ENCODE results near the gene CDH24. TPM values are rescaled to one million over a fixed set of nuclear protein-coding genes. Genes with fewer than 3 reads are reported as not detected.
A peak's percentile ranks its signal among the peaks of the same experiment; 100 is the strongest.

The CDH24 gene
- total and polyA plus RNA-seq, 2 of the 13 experiments (the other 11 are each of a cell fraction or from before 2014, with no cell fraction given), result 0.69 to 0.99 TPM

DNA sequence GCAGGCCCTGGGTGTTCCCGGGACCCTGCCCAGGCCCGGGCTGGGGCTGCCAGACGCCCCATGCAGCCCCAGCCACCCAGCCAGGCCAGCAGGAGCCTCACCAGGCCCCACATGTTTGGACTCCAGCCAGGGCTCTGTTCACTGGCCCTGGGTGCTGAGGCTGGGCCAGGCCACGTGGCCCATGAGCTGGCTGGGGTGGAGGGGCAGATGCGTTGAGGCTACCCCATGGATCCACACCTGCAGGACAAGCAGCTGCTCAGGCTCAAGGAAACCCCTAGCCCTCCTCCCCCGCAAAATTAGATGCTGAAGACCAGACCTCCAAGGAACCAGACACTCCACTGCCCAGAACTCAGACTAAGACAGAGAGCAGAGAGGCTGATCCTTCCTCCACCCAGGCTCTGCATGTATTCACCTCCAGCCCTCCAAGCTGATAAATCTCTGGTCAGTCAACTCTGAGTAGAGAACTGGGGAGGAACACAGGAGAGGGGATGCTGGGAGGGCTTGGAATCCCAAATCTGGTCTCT, 1.6 kb downstream of the CDH24 start (continued):
- TF ChIP-seq ZNF18 (CRISPR knock-in tag; IDR thresholded peaks at IDR 0.05; ENCODE audit: insufficient replicate concordance) (no peak), ZNF367 (CRISPR knock-in tag; IDR thresholded peaks at IDR 0.05; ENCODE audit: borderline replicate concordance) (no peak), ZNF614 (CRISPR knock-in tag; IDR thresholded peaks at IDR 0.05; ENCODE audit: borderline replicate concordance) (no peak), ZNF225 (CRISPR knock-in tag; IDR thresholded peaks at IDR 0.05) (no peak), ZSCAN29 (CRISPR knock-in tag; conservative IDR thresholded peaks at IDR 0.05) (0 out of 2 replicates have a peak, but pooled peaks have one; percentile 15), ZNF33B (CRISPR knock-in tag; IDR thresholded peaks at IDR 0.05) (0 out of 2 replicates have a peak, but pooled peaks have one; percentile 16), FIP1L1 (IDR thresholded peaks at IDR 0.05; ENCODE audit: borderline replicate concordance, insufficient read depth, low read depth, low read length) (peak; percentile 16; the same call in 1 of the 2 replicates), CHCHD3 (CRISPR knock-in tag; IDR thresholded peaks at IDR 0.05) (0 out of 2 replicates have a peak, but pooled peaks have one; percentile 4), ZNF616 (CRISPR knock-in tag; IDR thresholded peaks at IDR 0.05; ENCODE audit: low read depth) (0 out of 2 replicates have a peak, but pooled peaks have one; percentile 52), ARNTL (CRISPR knock-in tag; IDR thresholded peaks at IDR 0.05) (0 out of 2 replicates have a peak, but pooled peaks have one; percentile 42), MTERF4 (CRISPR knock-in tag; IDR thresholded peaks at IDR 0.05) (0 out of 2 replicates have a peak, but pooled peaks have one; percentile 84), ZNF709 (CRISPR knock-in tag; IDR thresholded peaks at IDR 0.05) (0 out of 2 replicates have a peak, but pooled peaks have one; percentile 69), KDM5B (CRISPR knock-in tag; IDR thresholded peaks at IDR 0.05; ENCODE audit: borderline replicate concordance) (peak; percentile 8; the same call in 1 of the 2 replicates), HHEX (CRISPR knock-in tag; IDR thresholded peaks at IDR 0.05) (no peak), ZNF576 (CRISPR knock-in tag; IDR thresholded peaks at IDR 0.05) (no peak), TEAD3 (CRISPR knock-in tag; optimal IDR thresholded peaks at IDR 0.05; ENCODE audit: borderline replicate concordance) (peak; percentile 16), ZNF891 (CRISPR knock-in tag; IDR thresholded peaks at IDR 0.05) (0 out of 2 replicates have a peak, but pooled peaks have one; percentile 25), ZNF7 (CRISPR knock-in tag; IDR thresholded peaks at IDR 0.05) (no peak), PAWR (CRISPR knock-in tag; IDR thresholded peaks at IDR 0.05; ENCODE audit: borderline replicate concordance) (0 out of 2 replicates have a peak, but pooled peaks have one; percentile 59)
- TF ChIP-seq, protein P1, sequence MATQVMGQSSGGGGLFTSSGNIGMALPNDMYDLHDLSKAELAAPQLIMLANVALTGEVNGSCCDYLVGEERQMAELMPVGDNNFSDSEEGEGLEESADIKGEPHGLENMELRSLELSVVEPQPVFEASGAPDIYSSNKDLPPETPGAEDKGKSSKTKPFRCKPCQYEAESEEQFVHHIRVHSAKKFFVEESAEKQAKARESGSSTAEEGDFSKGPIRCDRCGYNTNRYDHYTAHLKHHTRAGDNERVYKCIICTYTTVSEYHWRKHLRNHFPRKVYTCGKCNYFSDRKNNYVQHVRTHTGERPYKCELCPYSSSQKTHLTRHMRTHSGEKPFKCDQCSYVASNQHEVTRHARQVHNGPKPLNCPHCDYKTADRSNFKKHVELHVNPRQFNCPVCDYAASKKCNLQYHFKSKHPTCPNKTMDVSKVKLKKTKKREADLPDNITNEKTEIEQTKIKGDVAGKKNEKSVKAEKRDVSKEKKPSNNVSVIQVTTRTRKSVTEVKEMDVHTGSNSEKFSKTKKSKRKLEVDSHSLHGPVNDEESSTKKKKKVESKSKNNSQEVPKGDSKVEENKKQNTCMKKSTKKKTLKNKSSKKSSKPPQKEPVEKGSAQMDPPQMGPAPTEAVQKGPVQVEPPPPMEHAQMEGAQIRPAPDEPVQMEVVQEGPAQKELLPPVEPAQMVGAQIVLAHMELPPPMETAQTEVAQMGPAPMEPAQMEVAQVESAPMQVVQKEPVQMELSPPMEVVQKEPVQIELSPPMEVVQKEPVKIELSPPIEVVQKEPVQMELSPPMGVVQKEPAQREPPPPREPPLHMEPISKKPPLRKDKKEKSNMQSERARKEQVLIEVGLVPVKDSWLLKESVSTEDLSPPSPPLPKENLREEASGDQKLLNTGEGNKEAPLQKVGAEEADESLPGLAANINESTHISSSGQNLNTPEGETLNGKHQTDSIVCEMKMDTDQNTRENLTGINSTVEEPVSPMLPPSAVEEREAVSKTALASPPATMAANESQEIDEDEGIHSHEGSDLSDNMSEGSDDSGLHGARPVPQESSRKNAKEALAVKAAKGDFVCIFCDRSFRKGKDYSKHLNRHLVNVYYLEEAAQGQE (IDR thresholded peaks at IDR 0.05; ENCODE audit: borderline replicate concordance in 1 of 2, low read depth in 1 of 2, low read length in 2 of 2), result peak in 1 of 2 experiments; percentile 46; a peak in 1 of 4 replicates
- TF ChIP-seq, protein P2, sequence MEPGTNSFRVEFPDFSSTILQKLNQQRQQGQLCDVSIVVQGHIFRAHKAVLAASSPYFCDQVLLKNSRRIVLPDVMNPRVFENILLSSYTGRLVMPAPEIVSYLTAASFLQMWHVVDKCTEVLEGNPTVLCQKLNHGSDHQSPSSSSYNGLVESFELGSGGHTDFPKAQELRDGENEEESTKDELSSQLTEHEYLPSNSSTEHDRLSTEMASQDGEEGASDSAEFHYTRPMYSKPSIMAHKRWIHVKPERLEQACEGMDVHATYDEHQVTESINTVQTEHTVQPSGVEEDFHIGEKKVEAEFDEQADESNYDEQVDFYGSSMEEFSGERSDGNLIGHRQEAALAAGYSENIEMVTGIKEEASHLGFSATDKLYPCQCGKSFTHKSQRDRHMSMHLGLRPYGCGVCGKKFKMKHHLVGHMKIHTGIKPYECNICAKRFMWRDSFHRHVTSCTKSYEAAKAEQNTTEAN (CRISPR knock-in tag; conservative IDR thresholded peaks at IDR 0.05), result no peak
